SK-N-SH (cell line): ENCODE data around the gene CNTNAP2. TPM values are rescaled to one million over a fixed set of nuclear protein-coding genes. Genes with fewer than 3 reads are reported as not detected.

Source experiments
- CTCF ChIA-PET: fragments of 300-600, 350-600 bp; formaldehyde crosslinking; extraction: SDS; loops from one replicate; lab custom pipeline; 2021; lab: Yijun Ruan, JAX
- POLR2A ChIA-PET: fragments of 350-600 bp; sonication (Branson Sonifier 250); formaldehyde crosslinking; extraction: SDS; loops from one replicate; lab custom pipeline; 2020; ENCODE audit warnings: antibody characterized with exemption, inconsistent platforms; lab: Yijun Ruan, JAX
- DNase-seq: peaks from one replicate; pipeline ENCODE4 v3.0.0; 2012
- H2AFZ ChIP-seq: fragments of 200-600 bp; sonication (generic); 2 replicates; pipeline ENCODE4 v1.8.1; 2016; ENCODE audit warnings: antibody characterized with exemption, mild to moderate bottlenecking, low read depth
- H3F3A ChIP-seq: fragments of 200-600 bp; sonication (generic); replicated peaks from 2 replicates; pipeline ENCODE3; 2016; ENCODE audit warnings: antibody characterized with exemption, mild to moderate bottlenecking; ENCODE audit not compliant: insufficient read depth
- H3K27ac ChIP-seq, 2 experiments: fragments of 200-500 bp in 1 of 2; fragments of 200-600 bp in 1 of 2; sonication (Bioruptor generic) in 1 of 2; sonication (generic), shearing (Covaris generic) in 1 of 2; 2 replicates each; pipeline versions ENCODE4 v1.5.1 to v1.6.1; 2014 to 2016; ENCODE audit warnings: low read depth in 2 of 2, inconsistent platforms in 1 of 2, low read length in 1 of 2, mild to moderate bottlenecking in 1 of 2, mixed read lengths in 1 of 2
- H3K27me3 ChIP-seq: fragments of 200-600 bp; sonication (generic), shearing (Covaris generic); 2 replicates; pipeline ENCODE4 v1.6.1; 2016; ENCODE audit warnings: mixed run types; ENCODE audit not compliant: insufficient read depth
- H3K36me3 ChIP-seq, 2 experiments: fragments of 200-500 bp in 1 of 2; fragments of 200-600 bp in 1 of 2; sonication (Bioruptor generic) in 1 of 2; sonication (generic) in 1 of 2; replicated peaks in 1 of 2; 2 replicates each; pipeline versions ENCODE3 to v1.5.1; 2014 to 2016; ENCODE audit warnings: low read length in 1 of 2, mild to moderate bottlenecking in 1 of 2; ENCODE audit not compliant: insufficient read depth in 2 of 2, control insufficient read depth in 1 of 2
- H3K4me1 ChIP-seq, 2 experiments: fragments of 200-500 bp in 1 of 2; fragments of 200-600 bp in 1 of 2; sonication (Bioruptor generic) in 1 of 2; sonication (generic), shearing (Covaris generic) in 1 of 2; 2 replicates each; pipeline versions ENCODE4 v1.5.1 to v1.6.1; 2014 to 2016; ENCODE audit warnings: low read depth in 1 of 2, low read length in 1 of 2, mixed run types in 1 of 2; ENCODE audit not compliant: insufficient read depth in 2 of 2, control insufficient read depth in 1 of 2
- H3K4me2 ChIP-seq: fragments of 200-600 bp; sonication (generic), shearing (Covaris generic); 2 replicates; pipeline ENCODE4 v1.6.1; 2017; ENCODE audit warnings: mixed run types
- H3K4me3 ChIP-seq, 2 experiments: fragments of 200-500 bp in 1 of 2; fragments of 200-600 bp in 1 of 2; sonication (Bioruptor generic) in 1 of 2; sonication (generic), shearing (Covaris generic) in 1 of 2; 2 replicates each; pipeline versions ENCODE4 v1.5.1 to v1.8.1; 2014 to 2016; ENCODE audit warnings: low read depth in 2 of 2, inconsistent platforms in 1 of 2, low read length in 1 of 2, mild to moderate bottlenecking in 1 of 2, mixed read lengths in 1 of 2, moderate library complexity in 1 of 2
- H3K79me2 ChIP-seq: fragments of 200-600 bp; sonication (generic); 2 replicates; pipeline ENCODE4 v1.8.1; 2017; ENCODE audit warnings: mild to moderate bottlenecking; ENCODE audit not compliant: insufficient read depth
- H3K9ac ChIP-seq: fragments of 200-600 bp; sonication (generic); 2 replicates; pipeline ENCODE4 v1.6.1; 2017; ENCODE audit warnings: mixed run types
- H3K9me2 ChIP-seq: fragments of 200-600 bp; sonication (generic); 2 replicates; pipeline ENCODE4 v1.6.1; 2017; ENCODE audit warnings: mixed run types
- H3K9me3 ChIP-seq: fragments of 200-600 bp; sonication (generic); 2 replicates; pipeline ENCODE4 v1.6.1; 2017; ENCODE audit warnings: mixed run types, mild to moderate bottlenecking, moderate library complexity
- H4K20me1 ChIP-seq: fragments of 200-600 bp; sonication (generic); 2 replicates; pipeline ENCODE4 v1.6.1; 2017; ENCODE audit warnings: mild to moderate bottlenecking, mixed run types; ENCODE audit not compliant: insufficient read depth
- ELF1 ChIP-seq: IDR thresholded peaks from 2 replicates; pipeline ENCODE4 v1.4.0; 2012
- EP300 ChIP-seq, 2 experiments: IDR thresholded peaks; 2 replicates each; pipeline versions ENCODE4 v1.4.0 to v1.6.1; 2012; ENCODE audit warnings: borderline replicate concordance in 1 of 2, low read depth in 1 of 2, low read length in 1 of 2
- EZH2phosphoT487 ChIP-seq: fragments of 200-600 bp; sonication (generic); IDR thresholded peaks from 2 replicates; pipeline ENCODE4 v1.6.1; 2017; ENCODE audit warnings: low read depth, mixed run types, mild to moderate bottlenecking, antibody characterized with exemption, moderate library complexity, borderline replicate concordance
- FOSL2 ChIP-seq: IDR thresholded peaks from 2 replicates; pipeline ENCODE4 v1.4.0; 2012; ENCODE audit warnings: low read depth, mild to moderate bottlenecking, moderate library complexity, borderline replicate concordance
- FOXM1 ChIP-seq: IDR thresholded peaks from 2 replicates; pipeline ENCODE4 v1.4.0; 2012; ENCODE audit warnings: low read depth, mild to moderate bottlenecking
- GABPA ChIP-seq: IDR thresholded peaks from 2 replicates; pipeline ENCODE4 v1.4.0; 2012; ENCODE audit warnings: low read depth, mild to moderate bottlenecking
- GATA2 ChIP-seq: sonication (generic); formaldehyde crosslinking; IDR thresholded peaks from 2 replicates; pipeline ENCODE4 v1.5.0; 2020; ENCODE audit warnings: mild to moderate bottlenecking, missing genetic modification reagents
- JUND ChIP-seq: IDR thresholded peaks from 2 replicates; pipeline ENCODE4 v1.4.0; 2012
- MEF2A ChIP-seq: IDR thresholded peaks from 2 replicates; pipeline ENCODE4 v1.4.0; 2012; ENCODE audit warnings: low read depth, borderline replicate concordance
- MXI1 ChIP-seq: IDR thresholded peaks from 2 replicates; pipeline ENCODE4 v1.6.1; 2012; ENCODE audit warnings: mild to moderate bottlenecking, low read depth, low read length, improper control_type of control experiment
- NRF1 ChIP-seq: IDR thresholded peaks from 2 replicates; pipeline ENCODE4 v1.6.1; 2012; ENCODE audit warnings: low read depth, mild to moderate bottlenecking, low read length
- POLR2AphosphoS5 ChIP-seq: IDR thresholded peaks from 2 replicates; pipeline ENCODE4 v1.6.1; 2012; ENCODE audit warnings: low read depth, low read length
- RCOR1 ChIP-seq: fragments of 150-350 bp; IDR thresholded peaks from 2 replicates; pipeline ENCODE4 v1.6.1; 2017; ENCODE audit warnings: antibody characterized with exemption, low read length
- SIN3A ChIP-seq: IDR thresholded peaks from 2 replicates; pipeline ENCODE4 v1.6.1; 2012; ENCODE audit warnings: low read depth, mild to moderate bottlenecking, low read length, moderate library complexity, borderline replicate concordance
- SMC3 ChIP-seq: IDR thresholded peaks from 2 replicates; pipeline ENCODE4 v1.6.1; 2012; ENCODE audit warnings: low read depth, low read length, improper control_type of control experiment
- TAF1 ChIP-seq: IDR thresholded peaks from 2 replicates; pipeline ENCODE4 v1.6.1; 2012; ENCODE audit warnings: low read depth, mild to moderate bottlenecking, low read length, moderate library complexity, borderline replicate concordance
- YY1 ChIP-seq: IDR thresholded peaks from 2 replicates; pipeline ENCODE4 v1.4.0; 2012; ENCODE audit warnings: low read depth, mild to moderate bottlenecking
- WGBS: methylation state at CpG from one replicate; pipeline ENCODE4 v1.1.6; 2017; ENCODE audit warnings: low lambda C conversion rate; 5-methylcytosine and 5-hydroxymethylcytosine counted together
- polyA plus RNA-seq, 3 experiments: library from polyadenylated mRNA; depleted of rRNA; stranded (reverse); fragments of >200 nt; gene quantifications; 2 replicates each; pipeline ENCODE4 v1.2.3, GENCODE V29; 2012
- TF ChIP-seq, protein P1 (sequence below): fragments of 200-600 bp; sonication (generic); IDR thresholded peaks from 2 replicates; pipeline ENCODE4 v1.6.1; 2017; ENCODE audit warnings: antibody characterized with exemption, mild to moderate bottlenecking, moderate library complexity
- TF ChIP-seq, protein P2 (sequence below): fragments of 150-350 bp; IDR thresholded peaks from 2 replicates; pipeline ENCODE4 v1.6.1; 2017; ENCODE audit warnings: antibody characterized with exemption, low read length, low read depth, borderline replicate concordance

Gene CNTNAP2
- polyA plus RNA-seq, 1 of the 3 experiments (the other 2 are of a cell fraction): 3.4 TPM

DNA sequence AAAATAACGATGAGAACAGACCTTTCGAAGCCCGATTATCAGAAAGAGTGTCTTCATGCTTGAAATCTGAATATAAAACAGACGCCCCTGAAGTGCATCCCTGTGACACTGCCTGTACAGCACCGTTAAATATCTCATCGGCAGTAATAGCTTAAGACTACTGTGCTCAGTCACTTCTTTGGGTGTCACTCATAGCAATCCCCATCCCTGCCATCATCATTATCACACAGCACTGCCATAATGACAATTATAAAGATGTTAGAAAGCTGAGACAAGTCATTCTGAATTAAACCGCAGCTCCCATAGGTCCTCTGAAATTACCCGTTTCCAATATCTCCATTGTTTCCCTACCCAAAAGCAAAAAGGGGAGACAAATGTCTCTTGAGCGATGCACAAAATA lies 1906.2 kb downstream of the CNTNAP2 start:
- no peak overlapping the region for H2AFZ ChIP-seq
- CTCF ChIA-PET: no interaction called here
- no peak for DNase-seq
- no peak overlapping the region for H3K27ac ChIP-seq
- TF ChIP-seq MXI1 (no peak), GABPA (no peak), TAF1 (no peak), YY1 (no peak)
- no peaks in the 10 kb centered on the region for H3F3A ChIP-seq
- POLR2A ChIA-PET: interaction anchor here (0.6 kb wide), 1 partner anchor 334 kb away, joined by 4 read pairs; no protein-coding TSS in a partner anchor
- H3K79me2 ChIP-seq: no peaks in the 10 kb centered on the region
- WGBS: 71% methylated on average over 9 of the region's 9 CpGs
- no peaks in the 10 kb centered on the region for H3K9me3 ChIP-seq
- H3K27me3 ChIP-seq: no peaks in the 10 kb centered on the region
- no peak overlapping the region for H3K9ac ChIP-seq
- no peaks in the 10 kb centered on the region for H3K36me3 ChIP-seq
- no peaks in the 10 kb centered on the region for H4K20me1 ChIP-seq
- H3K9me2 ChIP-seq: no peaks in the 10 kb centered on the region
- no peaks in the 10 kb centered on the region for H3K4me1 ChIP-seq
- H3K4me2 ChIP-seq: no peak overlapping the region
- no peak overlapping the region for H3K4me3 ChIP-seq

DNA sequence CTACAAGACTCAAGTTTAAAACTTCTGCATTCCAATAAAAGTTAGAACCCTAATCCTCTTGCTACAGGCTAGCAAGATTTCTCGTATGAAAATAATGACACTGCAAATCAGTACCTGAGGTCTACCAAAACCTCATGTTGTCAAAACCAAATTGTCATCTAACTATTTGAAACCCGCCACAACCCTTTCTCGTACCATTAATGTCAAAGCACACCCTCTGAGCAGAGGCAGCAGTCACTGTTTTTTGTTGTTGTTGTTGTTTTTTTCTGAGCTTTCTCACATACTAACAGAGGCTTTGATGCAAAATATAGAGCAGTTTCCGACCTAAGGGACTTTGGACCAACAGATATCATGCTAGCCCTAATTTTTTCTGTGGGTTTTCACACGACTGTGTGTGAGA lies 1910.1 kb downstream of the CNTNAP2 start:
- H3K36me3 ChIP-seq: no peaks in the 10 kb centered on the region
- no peak for DNase-seq
- TF ChIP-seq TAF1 (no peak), FOSL2 (no peak), EP300 (IDR thresholded peaks at IDR 0.05; ENCODE audit: borderline replicate concordance in 1 of 2, low read depth in 1 of 2, low read length in 1 of 2) (no peak), SIN3A (no peak), POLR2AphosphoS5 (no peak), RCOR1 (no peak), FOXM1 (no peak), SMC3 (no peak), ELF1 (no peak), JUND (no peak), GABPA (no peak), EZH2phosphoT487 (no peak), MXI1 (no peak), NRF1 (no peak), GATA2 (CRISPR knock-in tag) (no peak), MEF2A (no peak)
- TF ChIP-seq, protein P1, sequence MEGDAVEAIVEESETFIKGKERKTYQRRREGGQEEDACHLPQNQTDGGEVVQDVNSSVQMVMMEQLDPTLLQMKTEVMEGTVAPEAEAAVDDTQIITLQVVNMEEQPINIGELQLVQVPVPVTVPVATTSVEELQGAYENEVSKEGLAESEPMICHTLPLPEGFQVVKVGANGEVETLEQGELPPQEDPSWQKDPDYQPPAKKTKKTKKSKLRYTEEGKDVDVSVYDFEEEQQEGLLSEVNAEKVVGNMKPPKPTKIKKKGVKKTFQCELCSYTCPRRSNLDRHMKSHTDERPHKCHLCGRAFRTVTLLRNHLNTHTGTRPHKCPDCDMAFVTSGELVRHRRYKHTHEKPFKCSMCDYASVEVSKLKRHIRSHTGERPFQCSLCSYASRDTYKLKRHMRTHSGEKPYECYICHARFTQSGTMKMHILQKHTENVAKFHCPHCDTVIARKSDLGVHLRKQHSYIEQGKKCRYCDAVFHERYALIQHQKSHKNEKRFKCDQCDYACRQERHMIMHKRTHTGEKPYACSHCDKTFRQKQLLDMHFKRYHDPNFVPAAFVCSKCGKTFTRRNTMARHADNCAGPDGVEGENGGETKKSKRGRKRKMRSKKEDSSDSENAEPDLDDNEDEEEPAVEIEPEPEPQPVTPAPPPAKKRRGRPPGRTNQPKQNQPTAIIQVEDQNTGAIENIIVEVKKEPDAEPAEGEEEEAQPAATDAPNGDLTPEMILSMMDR: no peak
- TF ChIP-seq, protein P2, sequence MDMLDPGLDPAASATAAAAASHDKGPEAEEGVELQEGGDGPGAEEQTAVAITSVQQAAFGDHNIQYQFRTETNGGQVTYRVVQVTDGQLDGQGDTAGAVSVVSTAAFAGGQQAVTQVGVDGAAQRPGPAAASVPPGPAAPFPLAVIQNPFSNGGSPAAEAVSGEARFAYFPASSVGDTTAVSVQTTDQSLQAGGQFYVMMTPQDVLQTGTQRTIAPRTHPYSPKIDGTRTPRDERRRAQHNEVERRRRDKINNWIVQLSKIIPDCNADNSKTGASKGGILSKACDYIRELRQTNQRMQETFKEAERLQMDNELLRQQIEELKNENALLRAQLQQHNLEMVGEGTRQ: no peak
- no peaks in the 10 kb centered on the region for H4K20me1 ChIP-seq
- H3K27me3 ChIP-seq: no peaks in the 10 kb centered on the region
- H3K9me3 ChIP-seq: no peaks in the 10 kb centered on the region
- H3K9me2 ChIP-seq: no peaks in the 10 kb centered on the region
- ChIA-PET POLR2A (no interaction called here), CTCF (no interaction called here)
- H3K79me2 ChIP-seq: no peaks in the 10 kb centered on the region
- no peak overlapping the region for H3K27ac ChIP-seq
- H3K9ac ChIP-seq: no peak overlapping the region
- H3K4me1 ChIP-seq: no peaks in the 10 kb centered on the region
- no peak overlapping the region for H3K4me2 ChIP-seq
- no peak overlapping the region for H2AFZ ChIP-seq
- WGBS: 35% methylated on average over 5 of the region's 5 CpGs
- no peaks in the 10 kb centered on the region for H3F3A ChIP-seq
- no peak overlapping the region for H3K4me3 ChIP-seq
